A172 (cell line): Measurements from ENCODE around the gene EXOC3L4. TPM values are rescaled to one million over a fixed set of nuclear protein-coding genes. Genes with fewer than 3 reads are reported as not detected.
A peak's percentile ranks its signal among the peaks of the same experiment; 100 is the strongest.

Source experiments
- DNase-seq: peaks from one replicate; pipeline ENCODE4 v3.0.0-alpha.2; 2015; ENCODE audit warnings: low spot score
- total RNA-seq: library from RNA; depleted of rRNA; stranded (reverse); fragments of >200 nt; shearing (Covaris generic); gene quantifications from 2 replicates; pipeline ENCODE4 v1.2.3, GENCODE V29; 2014

The EXOC3L4 gene
- total RNA-seq, 1 experiment from 2014 or later, result 8.2 TPM

- no peak for DNase-seq
Measured at GRCh38 chr14:103133210-103134140, 39.0 kb downstream of the EXOC3L4 start.

GRCh38 chr14:103134405-103134804 lies 39.9 kb downstream of the EXOC3L4 start:
- DNase-seq, result no peak

GRCh38 chr14:103134919-103135318 lies 40.4 kb downstream of the EXOC3L4 start:
- DNase-seq, result no peak

- DNase-seq, result no peak
Measured at GRCh38 chr14:103135333-103136260, 41.1 kb downstream of the EXOC3L4 start.

GRCh38 chr14:103136388-103137271 lies 42.1 kb downstream of the EXOC3L4 start:
- DNase-seq, result peak; percentile 81

- no peak for DNase-seq
Measured at GRCh38 chr14:103137689-103138300, 43.3 kb downstream of the EXOC3L4 start.

- DNase-seq, result no peak
Measured at GRCh38 chr14:103138301-103139131, 44.0 kb downstream of the EXOC3L4 start.

GRCh38 chr14:103139132-103140025 lies 44.9 kb downstream of the EXOC3L4 start:
- DNase-seq, result no peak

- no peak for DNase-seq
Measured at GRCh38 chr14:103140316-103141109, 46.0 kb downstream of the EXOC3L4 start.

- no peak for DNase-seq
Measured at GRCh38 chr14:103141117-103141796, 46.7 kb downstream of the EXOC3L4 start.

GRCh38 chr14:103142026-103142425 lies 47.5 kb downstream of the EXOC3L4 start:
- no peak for DNase-seq

GRCh38 chr14:103142721-103143302 lies 48.3 kb downstream of the EXOC3L4 start:
- no peak for DNase-seq

- DNase-seq, result no peak
Measured at GRCh38 chr14:103143506-103143905, 49.0 kb downstream of the EXOC3L4 start.

- DNase-seq, result peak; percentile 63
Measured at GRCh38 chr14:103144085-103144484, 49.6 kb downstream of the EXOC3L4 start.

- no peak for DNase-seq
Measured at GRCh38 chr14:103146141-103146709, 51.7 kb downstream of the EXOC3L4 start.

- DNase-seq, result no peak
Measured at GRCh38 chr14:103149351-103150237, 55.1 kb downstream of the EXOC3L4 start.
